Bronchial epithelial cell (primary cell): ENCODE data around the gene LTBP1. TPM values are rescaled to one million over a fixed set of nuclear protein-coding genes. Genes with fewer than 3 reads are reported as not detected.

Experiments
- DNase-seq: peaks from one replicate; pipeline ENCODE4 v3.0.0-alpha.2; 2010; ENCODE audit warnings: low read depth
- FAIRE-seq: peaks from 2 replicates; lab custom pipeline; 2011; peaks lifted over from hg19 to GRCh38; lab: Jason Lieb, UNC
- H3K27me3 ChIP-seq: 2 replicates; pipeline ENCODE4 v1.5.1; 2011; ENCODE audit warnings: low read length; ENCODE audit not compliant: control insufficient read depth, insufficient read depth
- H3K36me3 ChIP-seq: 2 replicates; pipeline ENCODE4 v1.5.1; 2011; ENCODE audit warnings: low read length; ENCODE audit not compliant: control insufficient read depth, insufficient read depth
- H3K4me3 ChIP-seq: 2 replicates; pipeline ENCODE4 v1.5.1; 2011; ENCODE audit warnings: mild to moderate bottlenecking, low read depth, low read length, control low read depth
- CTCF ChIP-seq: IDR thresholded peaks from 2 replicates; pipeline ENCODE4 v1.5.1; 2011; ENCODE audit warnings: mild to moderate bottlenecking, moderate library complexity, low read length, control low read depth, inconsistent platforms; ENCODE audit not compliant: insufficient read depth, severe bottlenecking
- total RNA-seq: library from RNA; depleted of rRNA; stranded (reverse); fragments of >200 nt; gene quantifications from 2 replicates; pipeline ENCODE4 v1.2.1, GENCODE V29; 2014

LTBP1 gene
- total RNA-seq, 1 donor from 2014 or later: 6.6 TPM

DNA sequence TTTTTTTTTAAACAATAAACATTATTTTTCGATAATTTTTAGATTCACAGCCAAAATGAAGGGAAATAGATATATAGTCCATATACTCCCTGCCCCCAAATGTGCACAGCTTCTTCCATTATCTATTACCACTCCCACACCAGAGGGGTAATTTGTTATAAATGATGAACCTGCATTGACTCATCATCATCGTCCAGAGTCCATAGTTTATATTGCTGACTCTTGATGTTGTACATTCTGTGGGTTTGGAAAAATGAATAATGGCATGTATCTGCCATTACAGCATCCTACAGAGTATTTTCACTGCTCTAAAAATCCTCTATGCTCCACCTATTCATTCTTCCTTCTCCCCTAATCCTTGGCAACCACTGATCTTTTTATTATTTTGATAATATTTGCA lies 121.5 kb downstream of the LTBP1 start:
- no peaks in the 10 kb centered on the region for H3K36me3 ChIP-seq
- FAIRE-seq: no peak
- no peaks in the 10 kb centered on the region for H3K27me3 ChIP-seq
- DNase-seq: peak; percentile 90
- TF ChIP-seq CTCF: no peak
- no peak overlapping the region for H3K4me3 ChIP-seq

DNA sequence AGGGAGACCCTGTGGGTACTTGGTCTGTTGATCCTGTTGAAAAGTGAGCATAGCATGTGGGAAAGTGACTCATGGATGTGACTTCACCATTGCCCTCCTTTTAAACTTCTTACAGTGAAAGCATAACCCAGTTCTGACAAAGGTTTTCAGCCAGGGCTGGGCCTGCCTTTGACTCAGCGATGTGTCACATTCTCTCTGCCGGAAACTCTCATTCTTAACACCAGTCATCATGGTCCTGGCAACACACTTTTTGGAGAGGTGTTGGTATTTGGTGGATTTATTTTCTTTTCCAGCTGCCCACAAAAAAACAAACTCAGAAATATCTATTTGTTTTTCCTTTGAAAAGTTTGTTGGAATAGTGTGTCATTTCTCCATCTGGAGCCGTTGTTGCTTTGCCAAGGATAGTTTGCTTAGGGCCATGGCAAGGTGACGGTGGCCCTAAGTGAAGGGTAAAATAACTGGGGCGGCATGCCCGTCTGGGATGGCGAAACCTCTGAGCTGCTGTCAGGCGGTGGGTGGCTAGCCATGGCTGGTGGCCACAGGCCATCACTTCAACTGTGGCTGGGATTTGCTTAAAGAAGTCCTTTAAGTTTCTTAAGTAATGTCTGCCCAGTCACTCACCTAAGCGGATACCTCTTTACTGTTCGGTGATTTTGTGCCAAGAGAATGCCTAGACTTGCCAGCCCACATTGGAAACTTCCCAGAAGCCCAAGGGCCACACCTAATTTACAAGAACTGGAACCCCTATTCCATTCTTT lies 123.3 kb downstream of the LTBP1 start:
- Histone ChIP-seq H3K27me3 (no peaks in the 10 kb centered on the region), H3K36me3 (no peaks in the 10 kb centered on the region), H3K4me3 (no peak overlapping the region)
- TF ChIP-seq CTCF: no peak
- DNase-seq: peak; percentile 100
- peak; percentile 95 for FAIRE-seq

GRCh38 chr2:33071591-33071990 lies 124.8 kb downstream of the LTBP1 start:
- Histone ChIP-seq H3K27me3 (no peaks in the 10 kb centered on the region), H3K4me3 (no peak overlapping the region), H3K36me3 (no peaks in the 10 kb centered on the region)
- FAIRE-seq: no peak
- DNase-seq: no peak
- no peak for TF ChIP-seq CTCF

DNA sequence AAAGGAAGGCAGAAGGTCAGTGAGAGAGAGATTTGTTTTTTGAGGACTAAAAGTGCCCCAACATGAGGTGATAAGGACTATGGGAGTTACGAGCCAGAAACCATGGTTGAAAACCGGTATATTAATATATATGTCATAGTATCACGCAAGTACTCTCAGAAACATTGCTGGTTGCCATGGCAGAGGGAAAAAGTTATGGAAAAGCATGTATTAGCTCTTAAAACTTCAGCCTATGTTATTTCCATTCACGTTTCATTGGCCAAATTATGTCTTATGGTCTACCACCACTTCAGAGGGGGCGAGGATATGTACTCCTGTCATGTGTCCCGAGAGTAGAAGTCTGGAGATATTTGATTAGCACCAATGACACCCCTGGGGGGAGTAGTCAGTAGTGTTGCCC lies 125.9 kb downstream of the LTBP1 start:
- no peaks in the 10 kb centered on the region for H3K36me3 ChIP-seq
- H3K27me3 ChIP-seq: no peaks in the 10 kb centered on the region
- TF ChIP-seq CTCF: no peak
- no peak overlapping the region for H3K4me3 ChIP-seq
- DNase-seq (no peak), FAIRE-seq (no peak)

GRCh38 chr2:33073018-33073417 lies 126.3 kb downstream of the LTBP1 start:
- no peak for FAIRE-seq

More at GRCh38 chr2:33073018-33073417, 126.3 kb downstream of the LTBP1 start:
- no peak for TF ChIP-seq CTCF
- Histone ChIP-seq H3K4me3 (no peak overlapping the region), H3K36me3 (no peaks in the 10 kb centered on the region), H3K27me3 (no peaks in the 10 kb centered on the region)
- peak; percentile 81 for DNase-seq
